Frontal cortex (tissue), 4 donors: ENCODE measurements around the gene ROBO1. TPM values are rescaled to one million over a fixed set of nuclear protein-coding genes. Genes with fewer than 3 reads are reported as not detected.

ENCODE experiments used
- DNase-seq, 2 donors: peaks; one replicate each; pipeline ENCODE4 v3.0.0; 2012; ENCODE audit warnings: low spot score in 2 of 2
- FAIRE-seq: peaks from 2 replicates; lab custom pipeline; 2012; peaks lifted over from hg19 to GRCh38; lab: Jason Lieb, UNC
- total RNA-seq: library from RNA; depleted of rRNA; stranded (reverse); fragments of >200 nt; gene quantifications from one replicate; pipeline ENCODE4 v1.2.3, GENCODE V29; 2014
- donor health status: control.
- donor health status: control.
- donor health status: control.

Gene ROBO1
- total RNA-seq, 1 donor from 2014 or later: 296 TPM

DNA sequence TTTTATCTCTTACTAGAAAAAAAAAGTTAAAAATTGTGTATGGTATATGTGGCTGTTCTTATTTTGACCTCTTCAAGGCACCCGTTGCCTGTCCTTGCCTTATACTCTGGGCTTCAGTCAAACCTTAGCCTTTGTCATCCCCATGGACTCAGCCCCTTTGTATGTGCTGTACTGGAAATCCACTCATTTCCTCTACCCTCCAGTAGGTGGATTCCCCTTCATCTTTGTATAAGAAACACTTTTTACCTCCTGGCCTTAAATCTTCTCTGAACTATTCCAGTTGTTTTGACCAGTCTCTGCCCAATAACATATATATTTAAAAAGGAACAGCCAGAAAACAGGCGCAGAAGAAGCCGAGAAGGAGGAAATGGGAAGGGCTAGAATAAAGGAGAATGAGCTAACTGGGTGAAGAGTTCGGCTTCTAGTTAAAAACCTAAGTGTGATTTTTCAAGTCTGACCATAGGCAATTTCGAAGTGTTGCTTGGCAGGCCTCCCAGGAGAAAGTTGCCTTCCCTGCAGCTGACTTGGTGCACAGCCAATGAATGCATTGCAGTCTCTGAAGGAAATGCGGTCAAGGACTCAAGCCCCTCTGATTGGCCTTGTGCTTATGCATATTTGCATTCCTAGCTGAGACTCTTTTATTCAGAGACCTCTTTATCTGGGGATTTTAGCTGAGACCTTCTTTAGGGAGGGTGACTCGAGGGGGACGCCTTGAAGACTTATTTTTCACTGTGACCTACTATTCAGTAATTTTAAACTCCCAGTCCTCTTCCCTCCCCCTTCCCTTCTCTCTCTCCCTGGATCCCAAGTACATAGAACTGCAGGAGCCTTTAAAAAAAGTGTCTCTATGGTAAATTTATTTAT is 277.4 kb downstream of the ROBO1 start:
- FAIRE-seq (no peak), DNase-seq (no peak)

- no peak for DNase-seq
- FAIRE-seq: no peak
Observed at GRCh38 chr3:79488407-79488806, 279.4 kb downstream of the ROBO1 start.

DNA sequence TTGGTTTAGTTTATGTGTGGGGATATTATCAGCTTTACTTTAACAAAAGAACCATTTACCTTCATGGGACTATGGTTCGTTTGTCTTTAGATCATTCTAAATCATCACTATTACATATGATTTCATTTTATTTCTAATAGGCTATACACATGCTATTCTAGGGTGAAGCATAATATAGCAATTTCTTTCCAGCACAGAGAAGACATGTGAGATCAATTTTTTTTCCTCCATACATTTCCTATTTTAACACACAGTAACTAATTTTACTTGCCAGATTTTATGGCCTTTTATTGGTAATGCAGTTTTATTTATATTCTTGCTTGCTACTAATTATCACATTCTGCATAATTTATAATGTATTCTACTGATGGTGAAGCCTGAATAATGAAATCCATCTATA is 287.1 kb downstream of the ROBO1 start:
- FAIRE-seq (no peak), DNase-seq (no peak)

DNA sequence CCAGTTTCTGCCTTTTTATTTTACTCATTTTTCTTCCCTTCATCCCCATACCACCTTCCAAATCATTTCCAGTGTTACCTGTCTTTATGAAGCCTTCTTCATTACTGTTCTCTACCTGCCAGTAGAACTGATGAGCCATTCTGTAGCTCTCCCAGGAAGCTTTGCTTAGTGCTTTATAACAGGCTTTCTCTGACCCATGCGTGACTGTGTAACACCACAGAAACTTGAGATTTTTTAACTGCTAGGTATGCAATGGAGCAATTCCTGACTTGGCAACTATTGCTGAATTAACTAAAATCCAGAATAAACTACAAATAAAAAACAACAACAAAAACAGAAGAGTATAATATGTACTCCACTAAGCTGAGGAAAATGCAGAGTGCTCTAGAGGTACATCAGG is 289.2 kb downstream of the ROBO1 start:
- no peak for DNase-seq
- FAIRE-seq: no peak

DNA sequence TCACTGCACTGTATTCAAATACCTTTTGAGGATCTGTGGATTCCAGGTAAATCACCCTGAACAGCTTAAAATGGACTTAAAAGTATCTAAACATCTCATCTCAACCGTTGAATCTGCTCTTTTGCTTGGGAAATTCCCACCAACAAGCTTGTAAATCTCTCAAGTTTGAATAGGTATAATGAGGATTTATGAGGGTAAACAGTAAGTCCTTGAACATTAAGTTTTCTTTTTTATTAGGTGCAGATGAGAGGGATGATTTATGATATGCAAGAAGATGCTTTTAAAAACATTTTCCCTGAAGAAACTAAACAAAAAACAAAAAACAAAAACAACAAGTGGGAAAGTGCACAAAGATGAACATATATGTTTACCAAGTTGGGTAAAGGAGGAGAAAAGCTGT is 290.6 kb downstream of the ROBO1 start:
- FAIRE-seq (no peak), DNase-seq (no peak)

DNA sequence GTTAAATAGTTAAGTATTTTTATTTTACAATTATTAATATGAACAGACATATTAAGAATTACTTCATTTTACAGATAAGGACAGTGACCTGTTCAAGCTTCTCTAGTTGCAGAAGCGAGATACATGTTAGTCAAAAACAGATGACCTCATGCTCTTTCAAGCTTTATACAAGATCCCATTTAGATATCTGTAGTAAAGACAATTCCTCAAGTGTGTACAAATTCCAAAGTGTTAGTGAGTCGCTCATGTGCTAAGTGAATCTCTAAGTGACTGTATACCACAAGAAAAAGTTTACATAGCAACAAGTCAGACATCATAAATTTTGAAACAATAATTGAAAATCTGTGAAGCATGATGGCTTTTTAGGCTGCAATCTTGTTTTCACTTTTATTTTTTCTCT is 293.8 kb downstream of the ROBO1 start:
- no peak for FAIRE-seq
- DNase-seq: no peak

DNA sequence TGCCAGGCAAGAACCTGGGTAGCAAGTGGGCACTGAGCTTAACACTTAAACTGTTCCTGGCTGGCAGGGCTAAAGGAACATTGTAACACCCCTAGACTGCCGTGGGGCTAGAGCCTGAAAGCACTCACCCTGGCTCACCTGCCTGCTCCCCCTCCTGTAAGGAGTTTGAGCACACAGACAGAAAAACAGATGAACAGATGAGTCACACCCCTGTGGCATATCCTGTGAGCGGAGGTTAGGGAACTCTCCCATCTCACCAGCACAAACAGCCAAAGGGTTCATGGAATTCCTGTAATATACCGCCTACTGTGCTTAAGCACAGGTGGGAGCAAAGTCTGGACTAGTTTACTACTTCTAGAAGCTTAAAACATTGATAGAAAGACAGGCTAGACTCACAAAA is 300.1 kb downstream of the ROBO1 start:
- no peak for DNase-seq
- no peak for FAIRE-seq

DNA sequence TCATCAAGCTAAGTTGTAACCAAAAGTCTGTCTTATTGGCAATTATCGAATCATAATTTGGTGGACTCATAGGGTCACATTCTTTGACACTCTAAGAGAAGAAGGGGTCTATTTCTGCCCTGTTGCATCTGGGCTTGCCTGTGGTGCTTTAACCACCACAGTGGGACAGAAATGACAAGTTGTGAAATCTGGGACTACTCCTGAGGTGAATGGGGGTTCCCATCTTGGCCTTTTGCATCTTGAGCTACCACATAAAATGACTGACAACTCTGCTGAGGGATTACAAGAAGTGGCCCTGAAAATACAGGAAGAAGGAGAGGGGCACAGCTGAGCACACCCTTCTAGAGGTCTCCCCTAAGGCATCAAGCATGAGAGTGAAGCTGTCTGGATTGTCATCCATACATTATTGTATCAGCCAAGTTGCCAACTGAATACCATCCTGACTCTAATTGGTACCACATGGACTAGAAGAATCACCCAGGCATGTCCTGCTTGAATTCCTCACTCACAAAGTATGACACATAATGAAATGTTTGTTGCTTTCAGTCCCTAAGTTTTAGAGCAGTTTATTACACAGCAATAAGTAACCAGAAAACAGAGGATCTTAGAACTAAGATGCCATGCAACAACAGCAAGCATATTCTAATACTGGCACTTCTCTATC is 306.5 kb downstream of the ROBO1 start:
- no peak for DNase-seq
- no peak for FAIRE-seq

DNA sequence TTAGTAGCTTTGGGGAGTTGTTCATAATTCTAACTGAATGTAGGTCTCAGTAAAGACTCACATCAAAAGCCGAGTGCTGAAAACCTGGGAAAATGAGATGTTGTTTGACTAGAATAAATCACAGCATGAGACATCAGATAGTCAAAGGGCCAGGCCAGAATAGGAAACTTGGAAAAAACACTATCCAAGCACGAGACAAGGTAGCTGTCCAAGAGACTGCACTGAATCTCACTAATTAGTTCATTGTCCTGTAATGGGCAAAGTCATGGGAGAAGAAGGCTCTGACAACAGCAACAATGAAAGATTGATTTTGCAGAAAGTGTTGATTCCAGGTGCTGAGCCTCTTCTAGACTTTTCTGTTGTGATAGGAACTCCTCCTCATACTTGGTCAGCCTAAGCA is 314.2 kb downstream of the ROBO1 start:
- FAIRE-seq (no peak), DNase-seq (no peak)

DNA sequence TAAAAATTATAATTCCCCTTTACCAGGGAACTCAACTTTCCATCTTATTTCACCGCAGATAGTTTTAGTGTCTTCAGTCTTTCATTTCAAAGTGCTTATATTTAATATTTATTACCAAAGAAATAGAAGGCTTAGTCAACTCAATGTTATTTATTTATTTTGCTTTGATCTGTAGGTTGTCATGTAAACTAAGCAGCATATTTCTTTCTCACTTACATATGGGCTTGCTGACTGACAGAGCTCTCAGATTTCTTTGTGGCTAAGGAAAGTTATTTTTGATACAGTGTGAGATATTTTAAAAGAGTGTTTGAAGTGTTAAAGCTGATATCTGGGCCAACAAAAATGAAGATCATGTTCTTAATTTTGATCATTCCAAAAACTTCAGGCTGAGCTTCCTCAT is 331.4 kb downstream of the ROBO1 start:
- FAIRE-seq (no peak), DNase-seq (no peak)

DNA sequence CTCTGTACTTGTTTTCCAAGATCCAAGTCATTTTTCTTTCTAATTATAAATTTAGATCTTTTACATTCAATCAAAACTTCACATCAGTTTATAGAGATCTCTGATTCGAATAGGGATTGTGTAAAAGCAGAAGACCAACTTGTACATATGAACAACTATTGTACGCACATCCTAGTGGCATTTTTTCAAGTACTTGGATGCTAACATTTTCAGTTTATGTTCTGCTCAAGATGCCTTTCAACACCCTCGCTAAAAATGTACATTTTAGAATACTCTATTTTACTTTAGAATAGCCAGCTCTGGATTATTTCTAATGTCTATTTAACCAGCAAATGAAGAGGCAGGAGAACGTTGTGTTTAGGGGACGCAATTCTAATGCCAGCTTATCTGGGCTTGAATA is 340.7 kb downstream of the ROBO1 start:
- FAIRE-seq (no peak), DNase-seq (no peak)

DNA sequence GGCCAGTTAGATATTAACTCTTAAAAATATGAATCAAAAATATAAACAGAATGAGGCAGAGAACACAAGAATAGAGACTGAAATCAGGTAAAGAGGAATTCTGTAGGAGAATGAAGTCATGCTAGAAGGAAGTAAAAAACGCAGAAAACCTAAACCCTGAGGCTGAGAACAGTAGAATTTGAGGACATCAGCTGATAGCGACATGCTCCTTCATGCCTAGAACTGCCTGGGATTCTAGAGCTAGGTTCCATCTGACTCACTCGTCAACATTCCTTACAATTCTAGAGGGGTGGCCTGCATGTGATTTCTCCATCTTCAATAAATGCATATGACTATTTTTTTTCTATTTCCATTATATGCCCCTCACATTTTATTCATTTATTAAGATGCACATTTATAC is 343.0 kb downstream of the ROBO1 start:
- DNase-seq (no peak), FAIRE-seq (no peak)

- DNase-seq (no peak), FAIRE-seq (no peak)
Observed at GRCh38 chr3:79423417-79423816, 344.4 kb downstream of the ROBO1 start.

- FAIRE-seq (no peak), DNase-seq (no peak)
Observed at GRCh38 chr3:79421273-79421672, 346.5 kb downstream of the ROBO1 start.

DNA sequence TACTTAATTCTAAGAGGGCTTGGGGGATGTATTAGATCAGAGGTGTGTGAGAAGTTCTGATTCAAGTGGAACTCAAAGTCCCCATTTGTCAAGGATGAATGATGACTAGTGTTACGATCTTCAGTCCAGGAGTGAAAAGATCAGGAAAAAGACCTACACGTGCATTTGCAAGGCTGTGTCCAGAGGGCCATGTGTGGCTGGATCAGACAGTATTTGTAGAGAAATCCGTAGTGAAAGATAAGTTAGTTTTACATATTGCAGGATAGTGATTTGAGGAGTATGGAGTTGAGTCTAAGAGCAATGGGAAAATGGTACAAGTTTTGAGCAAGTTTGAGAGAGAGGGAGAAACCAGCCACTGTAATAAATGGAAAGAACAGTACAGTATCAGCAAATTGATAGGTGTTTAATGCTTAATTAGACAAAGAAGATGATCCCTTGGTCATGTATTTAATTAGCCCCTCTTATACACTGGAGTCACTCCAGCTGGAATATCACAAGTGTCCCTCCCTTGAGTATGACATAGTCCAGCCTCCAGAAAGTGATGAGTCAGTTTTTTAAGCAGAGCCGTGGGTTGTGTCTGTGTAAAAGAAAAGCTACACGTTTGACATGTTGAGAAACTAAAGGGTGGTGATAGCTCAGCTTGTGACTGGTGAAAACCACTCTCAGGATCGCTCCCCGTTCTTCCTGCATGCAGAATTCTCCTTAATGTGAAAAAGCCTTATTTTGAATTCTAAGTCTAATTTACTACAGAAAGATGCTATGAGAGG is 348.8 kb downstream of the ROBO1 start:
- FAIRE-seq: no peak

GRCh38 chr3:79415356-79415755 is 352.4 kb downstream of the ROBO1 start:
- FAIRE-seq: no peak
- DNase-seq: no peak

More for the DNA sequence above, 348.8 kb downstream of the ROBO1 start:
- DNase-seq: no peak

GRCh38 chr3:79414806-79415205 is 353.0 kb downstream of the ROBO1 start:
- no peak for FAIRE-seq

GRCh38 chr3:79414035-79414434 is 353.8 kb downstream of the ROBO1 start:
- FAIRE-seq: no peak
- no peak for DNase-seq

More at GRCh38 chr3:79414806-79415205, 353.0 kb downstream of the ROBO1 start:
- no peak for DNase-seq

DNA sequence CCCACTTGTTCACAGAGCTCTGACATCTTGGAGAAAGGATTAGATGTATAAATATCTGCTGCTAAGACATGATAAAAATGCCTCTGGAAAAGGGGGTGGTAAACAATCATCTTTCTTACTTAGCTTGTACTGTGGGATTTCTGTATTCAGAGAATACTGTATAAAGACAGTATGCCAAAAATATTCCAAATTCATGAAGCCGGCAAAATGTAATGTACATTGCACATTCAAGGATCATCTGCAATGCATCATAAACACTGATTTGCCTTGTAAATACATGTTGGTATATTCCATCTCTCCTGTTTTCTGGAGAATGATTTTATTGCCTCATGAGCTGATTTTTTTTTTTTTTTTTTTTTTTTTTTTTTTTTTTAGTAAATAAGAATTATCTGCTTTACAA is 355.3 kb downstream of the ROBO1 start:
- DNase-seq: no peak
- no peak for FAIRE-seq

GRCh38 chr3:79410617-79411016 is 357.2 kb downstream of the ROBO1 start:
- no peak for DNase-seq
- FAIRE-seq: no peak

DNA sequence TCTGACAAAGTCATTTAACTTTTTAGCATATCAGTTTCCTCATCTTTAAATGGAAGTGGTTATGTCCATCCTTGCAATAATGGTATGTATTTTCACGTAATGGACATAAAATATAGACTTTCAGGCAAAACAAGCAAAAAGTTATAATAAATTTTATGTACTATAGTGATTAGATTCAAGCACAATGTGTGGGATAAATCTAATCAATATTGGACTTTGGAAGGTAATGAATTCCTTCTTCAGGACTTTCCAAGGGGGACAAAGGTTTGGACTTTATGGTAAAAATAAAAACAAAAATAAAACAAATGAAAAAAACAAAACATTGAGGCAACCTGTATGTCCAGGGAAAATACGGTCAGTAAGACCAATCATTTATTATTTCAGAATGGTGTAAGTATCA is 357.7 kb downstream of the ROBO1 start:
- DNase-seq (no peak), FAIRE-seq (no peak)
